Karpas-422 (cell line): ENCODE results near the gene PIK3R6. TPM values are rescaled to one million over a fixed set of nuclear protein-coding genes. Genes with fewer than 3 reads are reported as not detected.
A peak's percentile ranks its signal among the peaks of the same experiment; 100 is the strongest.
"Not testable (repeated sequence)": the region's sequence is repeated elsewhere in the genome, so short reads cannot be mapped to it uniquely, and the experiment has no call there.

Experiments
- DNase-seq: peaks from one replicate; pipeline ENCODE4 v3.0.0-alpha.2; 2015
- H2AFZ ChIP-seq: fragments of 200-600 bp; sonication (generic); 2 replicates; pipeline ENCODE4 v1.6.1; 2014; ENCODE audit warnings: antibody characterized with exemption, low read length, mixed read lengths
- H3K27ac ChIP-seq: fragments of 200-600 bp; sonication (generic); 2 replicates; pipeline ENCODE4 v1.5.1; 2014; ENCODE audit warnings: mild to moderate bottlenecking, low read length, moderate library complexity
- H3K27me3 ChIP-seq: fragments of 200-600 bp; sonication (generic); 2 replicates; pipeline ENCODE4 v1.6.1; 2014; ENCODE audit warnings: low read length, mixed read lengths
- H3K36me3 ChIP-seq: fragments of 200-600 bp; sonication (generic); 2 replicates; pipeline ENCODE4 v1.6.1; 2014; ENCODE audit warnings: low read length, mixed read lengths; ENCODE audit not compliant: insufficient read depth
- H3K4me1 ChIP-seq: fragments of 200-600 bp; sonication (generic); 2 replicates; pipeline ENCODE4 v1.6.1; 2014; ENCODE audit warnings: mild to moderate bottlenecking, low read length, mixed read lengths
- H3K4me2 ChIP-seq: fragments of 200-600 bp; sonication (generic); 2 replicates; pipeline ENCODE4 v1.6.1; 2014; ENCODE audit warnings: low read length, low read depth, mild to moderate bottlenecking; ENCODE audit not compliant: poor library complexity, severe bottlenecking
- H3K4me3 ChIP-seq: fragments of 200-600 bp; sonication (generic); 2 replicates; pipeline ENCODE4 v1.5.1; 2014; ENCODE audit warnings: mild to moderate bottlenecking, antibody characterized with exemption, low read length, mixed read lengths
- H3K79me2 ChIP-seq: fragments of 200-600 bp; sonication (generic); 2 replicates; pipeline ENCODE4 v1.6.1; 2014; ENCODE audit warnings: mild to moderate bottlenecking, low read length, mixed read lengths
- H3K9ac ChIP-seq: fragments of 200-600 bp; sonication (generic); 2 replicates; pipeline ENCODE4 v1.6.0; 2014; ENCODE audit warnings: low read length
- H3K9me2 ChIP-seq: fragments of 200-600 bp; sonication (generic), shearing (Covaris generic); replicated peaks from 2 replicates; pipeline ENCODE4 v1.6.0; 2014; ENCODE audit warnings: mild to moderate bottlenecking, low read length, moderate library complexity; ENCODE audit not compliant: insufficient read depth
- H3K9me3 ChIP-seq: fragments of 300-700, 200-600 bp; sonication (generic); 2 replicates; pipeline ENCODE4 v1.6.1; 2014; ENCODE audit warnings: low read length, mixed read lengths
- H4K20me1 ChIP-seq: fragments of 200-600 bp; sonication (generic); 2 replicates; pipeline ENCODE4 v1.6.1; 2014; ENCODE audit warnings: mild to moderate bottlenecking, antibody characterized with exemption, low read length, low read depth; ENCODE audit not compliant: insufficient read depth
- total RNA-seq: library from RNA; depleted of rRNA; stranded (reverse); fragments of >200 nt; shearing (Covaris generic); gene quantifications from 2 replicates; pipeline ENCODE4 v1.2.3, GENCODE V29; 2014; ENCODE audit warnings: low replicate concordance

The PIK3R6 gene
- total RNA-seq, 1 experiment from 2014 or later = not detected

DNA sequence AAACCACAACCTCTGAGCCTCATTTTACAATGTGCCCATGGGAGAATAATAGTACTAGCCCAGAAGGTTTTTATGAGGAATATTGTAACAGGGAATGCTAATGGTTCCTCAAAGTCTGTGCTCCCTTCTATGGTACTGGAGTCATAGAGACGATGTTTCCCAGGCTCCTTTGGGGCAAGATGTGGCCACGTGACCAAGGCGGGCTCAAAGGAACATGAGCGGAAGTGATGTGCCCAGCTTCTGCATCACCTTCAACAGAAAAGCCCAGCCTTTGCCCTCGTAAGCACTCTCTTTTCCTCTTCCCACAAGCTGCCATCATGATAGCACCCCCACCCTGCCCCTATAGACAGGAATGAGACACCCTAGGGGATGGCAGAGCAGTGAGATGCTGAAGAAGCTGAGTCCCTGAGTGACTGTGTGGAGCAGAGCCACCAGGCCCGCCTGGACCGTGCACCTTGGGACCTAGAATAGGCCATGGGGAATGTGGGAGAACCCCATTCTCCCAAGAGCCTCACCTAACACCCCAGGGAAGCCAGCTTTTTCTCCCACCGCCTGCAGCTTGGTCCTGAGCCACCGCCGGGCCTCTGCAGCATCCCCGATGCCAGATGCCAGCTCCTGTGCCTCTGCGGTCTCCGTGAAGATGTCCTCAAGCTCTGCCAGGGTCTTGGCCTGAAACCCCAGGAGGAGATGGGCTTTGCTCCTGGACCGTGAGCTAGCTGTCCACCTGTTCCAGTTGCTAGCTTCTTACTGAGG, 22.2 kb upstream of the PIK3R6 start:
- no peaks in the 10 kb centered on the region for H3K9me3 ChIP-seq
- no peak overlapping the region for H3K9ac ChIP-seq
- H3K27me3 ChIP-seq = no peaks in the 10 kb centered on the region
- DNase-seq = no peak
- H3K4me3 ChIP-seq = no peak overlapping the region
- H3K27ac ChIP-seq = no peak overlapping the region
- no peak overlapping the region for H2AFZ ChIP-seq
- H4K20me1 ChIP-seq = no peaks in the 10 kb centered on the region
- no peaks in the 10 kb centered on the region for H3K79me2 ChIP-seq
- no peaks in the 10 kb centered on the region for H3K9me2 ChIP-seq
- no peaks in the 10 kb centered on the region for H3K36me3 ChIP-seq
- H3K4me2 ChIP-seq = no peak overlapping the region
- no peaks in the 10 kb centered on the region for H3K4me1 ChIP-seq

DNA sequence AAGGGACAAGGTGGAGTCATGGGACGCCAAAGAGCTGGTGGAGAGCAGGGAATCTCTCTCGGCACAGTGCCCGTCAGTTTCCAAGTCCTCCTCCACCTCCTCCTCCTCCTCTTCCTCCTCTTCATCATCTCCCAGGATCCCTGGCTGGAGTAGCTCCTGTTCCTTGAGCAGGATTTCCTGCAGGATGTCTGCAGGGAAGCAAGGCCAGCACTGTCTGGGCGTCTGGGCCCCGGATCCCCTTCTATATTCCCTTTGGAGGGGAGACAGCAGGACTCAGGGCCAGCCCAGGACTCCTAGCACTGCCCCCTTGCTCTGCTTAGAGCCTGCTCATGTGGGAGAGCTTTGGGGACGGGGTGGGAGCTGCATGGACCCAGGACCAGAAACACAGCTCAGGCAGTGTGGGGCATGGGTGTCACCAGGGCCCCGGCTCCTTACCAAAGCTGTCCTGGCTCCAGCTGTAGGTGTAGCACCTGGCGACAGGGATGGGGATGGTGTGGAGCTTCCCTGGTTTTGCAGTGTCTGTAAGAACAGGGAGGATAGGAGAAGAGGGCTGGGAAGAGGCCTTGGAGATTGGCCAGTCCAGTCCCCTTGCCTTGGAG, 21.3 kb upstream of the PIK3R6 start:
- Histone ChIP-seq H3K4me3 (no peak overlapping the region), H3K36me3 (no peaks in the 10 kb centered on the region), H3K27ac (no peak overlapping the region), H3K4me2 (no peak overlapping the region), H3K4me1 (no peaks in the 10 kb centered on the region), H4K20me1 (no peaks in the 10 kb centered on the region), H3K9ac (no peak overlapping the region), H2AFZ (no peak overlapping the region), H3K79me2 (no peaks in the 10 kb centered on the region), H3K9me3 (no peaks in the 10 kb centered on the region), H3K27me3 (no peaks in the 10 kb centered on the region), H3K9me2 (no peaks in the 10 kb centered on the region)
- no peak for DNase-seq

DNA sequence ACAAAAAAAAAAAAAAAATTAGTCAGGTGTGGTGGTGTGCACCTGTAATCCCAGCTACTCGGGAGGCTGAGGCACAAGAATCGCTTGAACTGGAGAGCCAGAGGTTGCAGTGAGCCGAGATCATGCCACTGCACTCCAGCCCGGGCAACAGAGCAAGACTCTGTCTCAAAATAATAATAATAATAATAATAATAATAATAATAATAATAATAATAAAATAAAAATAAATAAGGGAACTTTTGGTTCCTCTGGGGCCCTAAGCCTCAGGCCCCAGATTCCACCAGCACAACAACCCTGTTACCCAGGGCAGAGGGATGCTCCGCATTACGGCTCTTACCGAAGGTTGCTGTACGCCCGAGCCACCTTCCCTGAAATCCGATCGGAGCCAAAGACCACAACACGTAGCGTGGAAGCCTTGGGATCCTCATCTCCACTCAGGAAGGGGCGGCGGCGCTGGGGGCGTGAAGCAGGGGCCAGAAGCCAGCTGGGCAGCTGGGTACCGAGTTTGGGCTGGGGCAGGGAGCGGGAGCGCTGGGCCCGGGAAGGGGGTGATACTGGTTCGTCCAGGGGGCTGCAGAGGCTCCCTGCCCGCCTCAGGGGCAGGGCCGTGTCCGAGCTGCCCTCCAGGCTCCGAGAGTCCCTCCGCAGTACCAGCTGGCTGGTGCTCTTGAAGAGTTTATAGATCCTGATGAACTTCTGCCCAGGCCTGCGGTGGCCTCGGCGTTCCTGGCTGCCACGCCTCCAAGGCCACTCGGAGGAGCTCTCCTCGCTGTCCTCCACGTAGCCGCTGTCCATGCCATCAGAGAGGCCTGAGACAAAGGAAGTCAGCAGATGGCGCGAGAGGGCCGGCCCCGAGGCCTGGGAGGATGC, 20.6 kb upstream of the PIK3R6 start:
- no peak for DNase-seq

DNA sequence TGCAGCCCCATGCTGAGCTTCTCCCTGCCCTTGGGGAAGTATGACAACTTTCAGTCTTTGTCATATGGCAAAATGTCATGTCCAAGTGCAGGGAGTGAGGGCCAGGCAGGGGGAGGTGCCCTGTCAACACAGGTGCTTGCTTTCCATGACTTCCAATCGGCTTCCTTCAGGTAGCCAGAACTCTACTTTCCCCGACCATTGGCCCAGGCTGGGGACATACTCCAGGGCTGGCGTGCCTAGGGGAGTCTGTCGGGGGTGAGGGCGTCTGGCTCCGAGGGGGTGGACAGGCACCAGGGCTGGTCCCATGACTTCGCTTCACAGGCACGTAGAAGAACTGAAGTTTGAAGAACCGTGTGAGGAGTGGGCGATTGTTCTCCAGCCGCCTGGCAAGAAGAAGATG, 19.8 kb upstream of the PIK3R6 start:
- Histone ChIP-seq H3K4me2 (no peak overlapping the region), H2AFZ (no peak overlapping the region), H3K27me3 (no peaks in the 10 kb centered on the region), H3K79me2 (no peaks in the 10 kb centered on the region), H3K9me3 (no peaks in the 10 kb centered on the region), H3K9me2 (no peaks in the 10 kb centered on the region), H3K4me3 (no peak overlapping the region), H3K9ac (no peak overlapping the region), H3K4me1 (no peaks in the 10 kb centered on the region), H3K36me3 (no peaks in the 10 kb centered on the region), H3K27ac (no peak overlapping the region), H4K20me1 (no peaks in the 10 kb centered on the region)
- DNase-seq = no peak

More for the DNA sequence above, 20.6 kb upstream of the PIK3R6 start:
- no peaks in the 10 kb centered on the region for H3K79me2 ChIP-seq
- no peaks in the 10 kb centered on the region for H3K9me3 ChIP-seq
- no peaks in the 10 kb centered on the region for H3K4me1 ChIP-seq
- no peak overlapping the region for H3K9ac ChIP-seq
- H3K27ac ChIP-seq = no peak overlapping the region
- no peak overlapping the region for H2AFZ ChIP-seq
- no peak overlapping the region for H3K4me3 ChIP-seq
- H3K36me3 ChIP-seq = no peaks in the 10 kb centered on the region
- H3K27me3 ChIP-seq = no peaks in the 10 kb centered on the region
- no peaks in the 10 kb centered on the region for H4K20me1 ChIP-seq
- no peaks in the 10 kb centered on the region for H3K9me2 ChIP-seq
- H3K4me2 ChIP-seq = no peak overlapping the region

DNA sequence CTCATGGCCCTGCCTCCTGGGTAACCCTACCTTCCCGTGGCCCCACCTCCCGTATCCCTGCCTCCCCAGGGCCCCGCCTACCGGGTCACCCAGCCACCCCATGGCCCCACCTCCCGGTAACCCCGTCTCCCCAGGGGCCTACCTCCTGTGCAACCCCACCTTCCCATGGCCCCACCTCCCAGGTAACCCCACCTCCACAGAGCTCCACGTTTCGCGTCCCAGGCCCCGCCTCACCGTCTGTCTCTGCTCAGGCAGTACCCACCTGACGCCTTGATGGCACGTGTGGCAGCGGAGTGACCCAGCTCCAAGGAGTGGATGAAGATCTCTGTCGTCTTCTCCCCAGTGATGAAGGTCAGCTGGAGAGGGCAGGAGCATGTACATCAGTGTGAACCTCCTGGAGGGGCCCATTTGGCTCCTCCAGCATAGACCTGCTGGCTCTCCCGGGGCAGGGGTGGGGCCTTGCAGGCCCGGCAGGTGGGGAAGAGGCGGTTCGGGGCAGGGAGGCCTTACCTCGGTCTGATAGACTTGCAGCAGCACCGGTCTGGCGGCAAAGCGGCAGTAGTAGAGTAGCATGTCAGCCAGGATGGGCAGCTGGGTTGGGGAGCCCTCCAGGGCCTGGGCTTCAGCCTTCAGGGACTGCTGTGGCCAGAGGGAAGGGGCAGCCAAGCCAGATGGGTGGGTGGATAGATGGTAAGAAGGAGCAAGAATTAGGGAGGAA, 18.7 kb upstream of the PIK3R6 start:
- no peak for DNase-seq
- H4K20me1 ChIP-seq = no peaks in the 10 kb centered on the region
- no peak overlapping the region for H3K27ac ChIP-seq
- no peaks in the 10 kb centered on the region for H3K4me1 ChIP-seq
- H3K36me3 ChIP-seq = no peaks in the 10 kb centered on the region
- H3K27me3 ChIP-seq = no peaks in the 10 kb centered on the region
- no peak overlapping the region for H2AFZ ChIP-seq
- no peaks in the 10 kb centered on the region for H3K79me2 ChIP-seq
- no peak overlapping the region for H3K9ac ChIP-seq
- H3K9me2 ChIP-seq = no peaks in the 10 kb centered on the region
- no peak overlapping the region for H3K4me3 ChIP-seq
- H3K4me2 ChIP-seq = no peak overlapping the region
- no peaks in the 10 kb centered on the region for H3K9me3 ChIP-seq

DNA sequence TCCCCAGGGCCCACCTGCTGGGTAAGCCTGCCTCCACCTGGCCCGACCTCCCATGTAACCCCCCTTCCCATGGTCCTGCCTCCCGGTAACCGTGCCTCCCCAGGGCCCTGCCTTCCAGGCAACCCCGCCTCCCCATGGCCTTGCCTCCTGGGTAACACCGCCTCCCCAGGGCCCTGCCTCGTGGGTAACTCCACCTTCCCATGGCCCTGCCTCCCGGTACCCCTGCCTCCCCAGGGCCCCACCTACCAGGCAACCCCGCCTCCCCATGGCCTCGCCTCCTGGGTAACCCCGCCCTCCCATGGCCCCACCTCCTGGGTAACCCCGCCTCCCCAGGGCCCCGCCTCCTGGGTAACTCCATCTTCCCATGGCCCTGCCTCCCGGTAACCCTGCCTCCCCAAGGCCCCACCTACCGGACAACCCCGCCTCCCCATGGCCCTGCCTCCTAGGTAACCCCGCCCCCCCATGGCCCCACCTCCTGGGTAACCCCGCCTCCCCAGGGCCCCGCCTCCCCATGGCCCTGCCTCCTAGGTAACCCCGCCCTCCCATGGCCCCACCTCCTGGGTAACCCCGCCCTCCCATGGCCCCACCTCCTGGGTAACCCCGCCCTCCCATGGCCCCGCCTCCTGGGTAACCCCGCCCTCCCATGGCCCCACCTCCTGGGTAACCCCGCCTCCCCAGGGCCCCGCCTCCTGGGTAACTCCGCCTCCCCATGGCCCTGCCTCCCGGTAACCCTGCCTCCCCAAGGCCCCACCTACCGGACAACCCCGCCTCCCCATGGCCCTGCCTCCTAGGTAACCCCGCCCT, 17.9 kb upstream of the PIK3R6 start:
- H3K27me3 ChIP-seq, H3K9ac ChIP-seq, H3K36me3 ChIP-seq, H3K27ac ChIP-seq, H2AFZ ChIP-seq, H3K4me2 ChIP-seq, H3K9me3 ChIP-seq, H3K4me3 ChIP-seq, H3K9me2 ChIP-seq, H3K79me2 ChIP-seq, H3K4me1 ChIP-seq, H4K20me1 ChIP-seq: not testable (repeated sequence)
- peak; percentile 59 for DNase-seq

DNA sequence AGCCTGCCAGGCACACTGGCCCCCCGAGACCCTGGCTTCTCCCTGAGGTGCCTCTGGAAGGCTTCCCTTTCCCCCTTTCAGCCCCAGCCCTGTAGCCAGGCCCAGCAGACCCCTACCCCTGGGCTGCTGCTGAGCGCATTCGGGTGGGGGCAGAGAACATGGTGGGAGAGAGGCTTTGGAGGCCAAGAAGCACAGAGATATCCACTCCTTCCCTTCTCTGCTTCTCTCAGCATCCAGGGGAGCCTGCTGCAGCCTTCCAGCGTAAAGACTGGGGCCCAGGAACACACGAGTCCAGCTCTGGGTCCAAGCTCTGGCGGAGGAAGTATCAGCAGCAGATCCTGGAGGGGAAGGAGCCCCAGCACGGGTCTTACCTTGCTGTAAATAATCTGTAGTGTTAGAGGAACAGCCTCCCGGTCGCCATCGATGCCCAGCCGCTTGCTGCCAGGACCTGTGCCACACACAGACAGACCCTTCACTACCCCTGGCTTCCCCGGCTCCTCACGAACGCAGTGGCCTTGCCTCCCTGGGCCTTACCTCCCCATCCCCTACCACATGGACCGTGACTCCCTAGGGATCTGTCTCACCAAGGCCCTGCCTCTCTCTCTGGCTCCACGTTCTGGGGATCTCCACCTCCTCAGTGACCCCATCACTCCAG, 17.0 kb upstream of the PIK3R6 start:
- H3K4me1 ChIP-seq = no peaks in the 10 kb centered on the region
- H3K9ac ChIP-seq = no peak overlapping the region
- no peaks in the 10 kb centered on the region for H3K27me3 ChIP-seq
- no peaks in the 10 kb centered on the region for H3K36me3 ChIP-seq
- no peak overlapping the region for H3K4me2 ChIP-seq
- no peak overlapping the region for H2AFZ ChIP-seq
- H4K20me1 ChIP-seq = no peaks in the 10 kb centered on the region
- H3K4me3 ChIP-seq = no peak overlapping the region
- H3K79me2 ChIP-seq = no peaks in the 10 kb centered on the region
- DNase-seq = no peak
- H3K9me2 ChIP-seq = no peaks in the 10 kb centered on the region
- H3K27ac ChIP-seq = no peak overlapping the region
- no peaks in the 10 kb centered on the region for H3K9me3 ChIP-seq
